AG04450 (cell line): ENCODE results near the gene CLEC4C. TPM values are rescaled to one million over a fixed set of nuclear protein-coding genes. Genes with fewer than 3 reads are reported as not detected.
"Not testable (repeated sequence)": the region's sequence is repeated elsewhere in the genome, so short reads cannot be mapped to it uniquely, and the experiment has no call there.

Experiments used
- CTCF ChIA-PET: fragments of 300-600, 350-600 bp; formaldehyde crosslinking; extraction: SDS; loops from one replicate; lab custom pipeline; 2022; ENCODE audit warnings: antibody characterized with exemption, inconsistent platforms; lab: Charles Lee
- POLR2A ChIA-PET: fragments of 350-600 bp; formaldehyde crosslinking; extraction: SDS; loops from one replicate; lab custom pipeline; 2021; ENCODE audit warnings: antibody characterized with exemption, inconsistent platforms; lab: Yijun Ruan, JAX
- DNase-seq: peaks from one replicate; pipeline ENCODE4 v3.0.0-alpha.2; 2011; ENCODE audit warnings: low read depth, low spot score
- H3K27ac ChIP-seq: one replicate; pipeline ENCODE4 v1.5.1; 2012; ENCODE audit warnings: low read depth, low read length, control low read depth
- H3K27me3 ChIP-seq: one replicate; pipeline ENCODE4 v1.6.0; 2012; ENCODE audit warnings: low read length; ENCODE audit not compliant: control insufficient read depth, insufficient read depth
- H3K4me3 ChIP-seq: 2 replicates; pipeline ENCODE4 v1.5.1; 2011; ENCODE audit warnings: mild to moderate bottlenecking, low read depth, low read length, control low read depth
- H3K9me3 ChIP-seq: 2 replicates; pipeline ENCODE4 v1.5.1; 2012; ENCODE audit warnings: low read length; ENCODE audit not compliant: control insufficient read depth, insufficient read depth
- polyA minus RNA-seq: library from RNA; depleted of rRNA, polyadenylated mRNA; stranded (reverse); fragments of >200 nt; gene quantifications from 2 replicates; pipeline ENCODE4 v1.2.3, GENCODE V29; 2011; rRNA and poly(A)+ RNA removed
- polyA plus RNA-seq: library from polyadenylated mRNA; depleted of rRNA; stranded (reverse); fragments of >200 nt; gene quantifications from 2 replicates; pipeline ENCODE4 v1.2.3, GENCODE V29; 2011; rRNA removed
- TF ChIP-seq, protein P1 (sequence below): IDR thresholded peaks from 2 replicates; pipeline ENCODE4 v1.5.1; 2011; ENCODE audit warnings: low read depth, low read length, control low read depth, inconsistent platforms

CLEC4C gene, protein sequence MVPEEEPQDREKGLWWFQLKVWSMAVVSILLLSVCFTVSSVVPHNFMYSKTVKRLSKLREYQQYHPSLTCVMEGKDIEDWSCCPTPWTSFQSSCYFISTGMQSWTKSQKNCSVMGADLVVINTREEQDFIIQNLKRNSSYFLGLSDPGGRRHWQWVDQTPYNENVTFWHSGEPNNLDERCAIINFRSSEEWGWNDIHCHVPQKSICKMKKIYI
- not detected in 2 replicates for polyA plus RNA-seq
- polyA minus RNA-seq, result not detected in 2 replicates

DNA sequence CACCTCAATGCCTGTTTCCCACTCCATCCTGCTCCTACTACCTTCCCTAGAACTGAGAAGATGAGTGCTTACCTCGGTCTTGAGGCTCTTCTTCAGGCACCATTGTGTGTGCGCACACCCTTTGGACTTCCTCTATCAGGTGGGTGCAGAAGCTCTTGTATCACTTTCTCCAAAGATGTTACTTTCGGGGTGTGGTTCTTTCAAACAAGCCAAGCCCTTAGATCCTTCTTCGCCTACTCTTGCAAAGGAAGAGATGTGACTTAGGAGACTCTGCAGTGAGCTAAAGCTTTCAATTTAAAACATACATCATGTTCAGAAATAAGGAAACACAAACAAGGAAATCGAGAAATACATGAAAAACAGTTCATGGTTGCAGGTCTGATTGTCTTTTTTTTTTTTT is at the start of gene CLEC4C:
CLEC4C (minus strand) TSS at position 130 of the 400 bp plus-strand sequence; CDS start at position 103, 27 bp downstream.
- DNase-seq, result no peak
- POLR2A ChIA-PET, result no interaction called here
- Histone ChIP-seq H3K4me3 (no peak within 1 kb of the TSS), H3K27me3 (no peaks in the 10 kb centered on the region), H3K9me3 (peaks cover 20% of the 10 kb centered on the region), H3K27ac (no peak within 1 kb of the TSS)
- TF ChIP-seq, protein P1, sequence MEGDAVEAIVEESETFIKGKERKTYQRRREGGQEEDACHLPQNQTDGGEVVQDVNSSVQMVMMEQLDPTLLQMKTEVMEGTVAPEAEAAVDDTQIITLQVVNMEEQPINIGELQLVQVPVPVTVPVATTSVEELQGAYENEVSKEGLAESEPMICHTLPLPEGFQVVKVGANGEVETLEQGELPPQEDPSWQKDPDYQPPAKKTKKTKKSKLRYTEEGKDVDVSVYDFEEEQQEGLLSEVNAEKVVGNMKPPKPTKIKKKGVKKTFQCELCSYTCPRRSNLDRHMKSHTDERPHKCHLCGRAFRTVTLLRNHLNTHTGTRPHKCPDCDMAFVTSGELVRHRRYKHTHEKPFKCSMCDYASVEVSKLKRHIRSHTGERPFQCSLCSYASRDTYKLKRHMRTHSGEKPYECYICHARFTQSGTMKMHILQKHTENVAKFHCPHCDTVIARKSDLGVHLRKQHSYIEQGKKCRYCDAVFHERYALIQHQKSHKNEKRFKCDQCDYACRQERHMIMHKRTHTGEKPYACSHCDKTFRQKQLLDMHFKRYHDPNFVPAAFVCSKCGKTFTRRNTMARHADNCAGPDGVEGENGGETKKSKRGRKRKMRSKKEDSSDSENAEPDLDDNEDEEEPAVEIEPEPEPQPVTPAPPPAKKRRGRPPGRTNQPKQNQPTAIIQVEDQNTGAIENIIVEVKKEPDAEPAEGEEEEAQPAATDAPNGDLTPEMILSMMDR, result no peak
- CTCF ChIA-PET, result no interaction called here

DNA sequence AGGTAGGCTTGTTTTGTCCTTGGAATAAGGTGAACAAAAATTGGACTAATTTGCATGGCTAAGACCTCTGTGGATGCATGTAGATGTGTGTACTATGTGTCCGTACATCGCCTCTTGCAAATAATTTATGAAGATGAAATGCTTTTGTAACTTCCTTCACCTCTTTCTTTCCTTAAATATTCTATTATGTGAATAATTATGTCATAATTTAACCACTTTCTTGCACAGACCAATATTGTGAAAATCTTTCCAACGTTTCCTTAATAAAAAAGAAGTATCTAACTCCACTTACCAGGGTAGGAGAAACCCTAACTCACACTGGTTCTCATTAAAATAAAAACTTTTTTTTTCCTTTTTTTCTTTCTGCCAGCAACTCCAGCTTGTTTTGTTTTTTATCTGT is 46.0 kb upstream of the CLEC4C start:
- DNase-seq, result no peak
- TF ChIP-seq, protein P1, result no peak
- Histone ChIP-seq H3K9me3 (no peaks in the 10 kb centered on the region), H3K4me3 (no peak overlapping the region), H3K27ac (no peak overlapping the region), H3K27me3 (peaks cover 5% of the 10 kb centered on the region)
- ChIA-PET CTCF (interaction anchor here (0.6 kb wide), 1 partner anchor 9 kb away, joined by 3 read pairs; no protein-coding TSS in a partner anchor), POLR2A (no interaction called here)

DNA sequence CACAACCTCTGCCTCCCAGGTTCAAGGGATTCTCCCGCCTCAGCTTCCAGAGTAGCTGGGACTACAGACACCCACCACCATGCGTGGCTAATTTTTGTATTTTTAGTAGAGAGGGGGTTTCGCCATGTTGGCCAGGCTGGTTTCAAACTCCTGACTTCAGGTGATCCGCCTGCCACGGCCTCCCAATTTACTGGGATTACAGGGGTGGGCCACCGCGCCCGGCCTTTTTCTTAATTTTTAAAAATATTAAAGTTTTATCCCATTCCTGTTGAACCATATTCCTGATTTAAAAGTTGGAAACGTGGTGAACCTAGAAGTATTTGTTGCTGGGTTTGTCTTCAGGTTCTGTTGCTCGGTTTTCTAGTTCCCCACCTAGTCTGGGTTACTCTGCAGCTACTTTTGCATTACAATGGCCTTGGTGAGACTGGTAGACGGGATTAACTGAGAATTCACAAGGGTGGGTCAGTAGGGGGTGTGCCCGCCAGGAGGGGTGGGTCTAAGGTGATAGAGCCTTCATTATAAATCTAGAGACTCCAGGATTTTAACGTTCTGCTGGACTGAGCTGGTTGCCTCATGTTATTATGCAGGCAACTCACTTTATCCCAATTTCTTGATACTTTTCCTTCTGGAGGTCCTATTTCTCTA is 41.8 kb upstream of the CLEC4C start, which contains the start of gene NANOG:
NANOG (plus strand) TSS at position 519 of the 645 bp plus-strand sequence. CDS start 213 bp downstream, outside the sequence.
- POLR2A ChIA-PET, H3K27ac ChIP-seq, DNase-seq, H3K4me3 ChIP-seq, H3K27me3 ChIP-seq, H3K9me3 ChIP-seq: not testable (repeated sequence)
- CTCF ChIA-PET, result interaction anchor here (0.7 to 1.4 kb wide), 2 partner anchors 10 to 17 kb away, joined by 3 to 7 read pairs; no protein-coding TSS in a partner anchor

DNA sequence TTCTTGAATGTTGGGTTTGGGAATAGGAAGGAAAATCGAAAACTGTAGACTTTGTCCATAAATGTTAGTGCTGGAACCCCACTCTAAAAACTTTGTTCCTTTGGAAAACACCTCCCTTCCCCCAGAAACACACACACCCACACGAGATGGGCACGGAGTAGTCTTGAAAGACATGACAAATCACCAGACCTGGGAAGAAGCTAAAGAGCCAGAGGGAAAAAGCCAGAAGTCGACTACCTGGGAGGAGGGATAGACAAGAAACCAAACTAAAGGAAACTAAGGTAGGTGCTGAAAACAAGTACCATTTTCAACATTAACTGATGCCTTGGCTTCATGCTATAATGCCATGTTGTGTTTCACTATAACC is 41.1 kb upstream of the CLEC4C start:
- H3K4me3 ChIP-seq, result no peak overlapping the region
- no peaks in the 10 kb centered on the region for H3K9me3 ChIP-seq
- POLR2A ChIA-PET, result no interaction called here
- H3K27ac ChIP-seq, result no peak overlapping the region
- CTCF ChIA-PET, result interaction anchor here (0.7 to 1.4 kb wide), 3 partner anchors 10 to 18 kb away, joined by 3 to 7 read pairs (median 3); no protein-coding TSS in a partner anchor
- peaks cover 7% of the 10 kb centered on the region for H3K27me3 ChIP-seq
- DNase-seq, result no peak
- TF ChIP-seq, protein P1, result no peak

DNA sequence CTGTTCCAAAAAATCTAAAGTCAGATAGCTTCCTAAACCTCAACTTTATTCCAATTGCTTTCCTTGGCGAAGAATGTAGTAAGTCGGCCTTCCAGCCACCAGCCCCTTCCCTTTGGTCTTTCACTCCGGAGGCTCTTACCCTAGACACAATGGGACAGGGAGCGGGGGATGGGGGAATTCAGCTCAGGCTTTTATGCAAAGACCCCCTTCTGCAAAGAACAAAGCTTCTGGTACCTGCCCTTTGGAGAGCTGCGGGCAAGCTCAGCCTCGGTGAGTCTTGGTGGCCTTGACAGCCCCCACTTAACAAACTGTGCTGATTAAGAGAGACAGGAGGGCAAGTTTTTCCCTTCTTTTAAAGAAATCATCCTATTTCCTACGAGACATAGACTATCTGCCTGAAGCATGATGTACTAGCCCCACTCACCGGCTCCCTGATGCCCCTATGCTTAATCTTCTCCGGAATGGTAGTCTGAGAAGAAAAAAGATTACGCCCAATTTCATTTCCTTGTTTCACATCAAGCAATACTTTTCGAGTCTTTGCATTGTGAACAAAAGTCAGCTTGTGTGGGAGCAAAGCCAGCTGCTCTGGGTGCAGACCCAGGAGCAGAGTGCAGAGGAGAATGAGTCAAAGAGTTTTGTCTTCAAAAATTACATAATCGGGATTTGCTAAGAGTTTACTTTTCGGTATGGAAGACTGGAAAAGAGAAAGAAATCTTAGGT is 40.6 kb upstream of the CLEC4C start:
- TF ChIP-seq, protein P1, result no peak

More for the DNA sequence above, 40.6 kb upstream of the CLEC4C start:
- no peak overlapping the region for H3K4me3 ChIP-seq
- H3K27me3 ChIP-seq, result peaks cover 7% of the 10 kb centered on the region
- ChIA-PET CTCF (interaction anchor here (0.7 to 1.4 kb wide), 2 partner anchors 9 to 18 kb away, joined by 3 to 7 read pairs; no protein-coding TSS in a partner anchor), POLR2A (no interaction called here)
- no peak overlapping the region for H3K27ac ChIP-seq
- no peaks in the 10 kb centered on the region for H3K9me3 ChIP-seq
- no peak for DNase-seq
